Peyer's patch (tissue), 4 donors: ENCODE results near the gene REL. TPM values are rescaled to one million over a fixed set of nuclear protein-coding genes. Genes with fewer than 3 reads are reported as not detected.
"Not testable (repeated sequence)": the region's sequence is repeated elsewhere in the genome, so short reads cannot be mapped to it uniquely, and the experiment has no call there.

Experiments used
- DNase-seq, 3 donors: peaks; one replicate each; pipeline ENCODE4 v3.0.0-alpha.2; 2017 to 2019
- H3K27ac ChIP-seq, 4 donors: fragments of 200-600 bp; sonication (generic); one replicate each; pipeline ENCODE4 v1.5.1; 2016 to 2019
- H3K27me3 ChIP-seq, 2 donors: fragments of 200-600 bp; sonication (generic); one replicate each; pipeline ENCODE4 v1.5.1; 2019
- H3K36me3 ChIP-seq, 3 donors: fragments of 200-600 bp; sonication (generic); one replicate each; pipeline ENCODE4 v1.5.1; 2016 to 2019
- H3K4me1 ChIP-seq, 4 donors: fragments of 200-600 bp; sonication (generic); one replicate each; pipeline ENCODE4 v1.5.1; 2016 to 2019
- H3K4me3 ChIP-seq, 4 donors: fragments of 200-600 bp; sonication (generic); 1 replicate in 3 of 4; 2 replicates in 1 of 4; pipeline ENCODE4 v1.5.1; 2016 to 2019; ENCODE audit warnings: mild to moderate bottlenecking in 1 of 4
- H3K9me3 ChIP-seq, 4 donors: fragments of 200-600 bp; sonication (generic); one replicate each; pipeline ENCODE4 v1.5.1; 2016 to 2019; ENCODE audit warnings: mild to moderate bottlenecking in 1 of 4
- CTCF ChIP-seq, 6 experiments: fragments of 450-650 bp in 4 of 6; fragments of 200-600 bp in 2 of 6; sonication (generic) in 1 of 6; IDR thresholded peaks; one replicate each; pipeline ENCODE4 v1.5.1; 2017 to 2019; ENCODE audit warnings: antibody characterized with exemption in 6 of 6, mild to moderate bottlenecking in 3 of 6, moderate library complexity in 1 of 6
- POLR2A ChIP-seq, 2 donors: fragments of 450-650 bp; IDR thresholded peaks; one replicate each; pipeline ENCODE4 v1.5.1; 2017; ENCODE audit warnings: antibody characterized with exemption in 2 of 2, mild to moderate bottlenecking in 2 of 2, moderate library complexity in 2 of 2
- total RNA-seq, 4 donors: library from RNA; depleted of rRNA; stranded (reverse); fragments of >200 nt; gene quantifications; one replicate each; pipeline ENCODE4 v1.1.0, GENCODE V29; 2016

Gene REL
- total RNA-seq, 4 donors from 2014 or later = 11.7 to 79.2 (median 16.7) TPM

DNA sequence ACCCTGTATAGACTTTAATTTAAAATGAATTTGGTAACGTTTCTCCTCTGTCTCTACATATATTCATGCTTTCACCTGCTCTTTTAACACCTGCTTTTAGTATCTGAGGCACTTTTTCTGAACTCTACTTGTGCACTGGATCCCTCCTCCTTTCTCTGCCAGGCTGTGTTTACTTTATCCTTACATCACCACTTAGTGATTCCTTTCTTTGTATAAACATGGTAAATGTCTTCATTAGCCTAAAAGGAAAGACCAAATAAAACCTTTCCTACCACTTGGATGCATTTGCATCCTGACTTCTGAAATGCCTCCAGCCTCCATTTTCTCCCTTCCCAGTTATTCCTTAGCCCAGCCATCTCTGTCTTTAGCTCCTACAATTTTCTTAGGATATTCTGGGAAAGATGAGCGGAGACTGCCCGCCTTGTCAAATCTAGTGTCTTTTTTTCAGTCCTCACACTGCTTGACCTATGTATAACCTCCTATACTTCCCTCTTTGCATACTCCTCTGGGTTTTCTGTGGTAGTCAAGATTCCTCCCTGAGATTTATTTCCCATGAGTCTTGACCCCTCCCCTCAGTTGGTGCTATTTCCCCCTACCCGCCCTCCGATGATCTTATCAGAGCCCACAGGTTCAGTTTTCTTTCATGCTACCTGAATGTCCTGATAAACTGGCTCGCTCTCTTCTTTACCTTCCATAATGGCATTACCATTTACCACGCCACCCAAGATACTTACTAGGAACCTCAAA, 44.8 kb downstream of the REL start:
- Histone ChIP-seq H3K27ac (no peak overlapping the region), H3K36me3 (peaks cover 0 to 38% (median 7%) of the 10 kb centered on the region in 3 donors), H3K4me1 (no peaks in the 10 kb centered on the region), H3K4me3 (no peak overlapping the region), H3K27me3 (no peaks in the 10 kb centered on the region), H3K9me3 (no peaks in the 10 kb centered on the region)
- no peak for DNase-seq
- TF ChIP-seq CTCF (IDR thresholded peaks at IDR 0.05) (no peak), POLR2A (IDR thresholded peaks at IDR 0.05) (no peak)

DNA sequence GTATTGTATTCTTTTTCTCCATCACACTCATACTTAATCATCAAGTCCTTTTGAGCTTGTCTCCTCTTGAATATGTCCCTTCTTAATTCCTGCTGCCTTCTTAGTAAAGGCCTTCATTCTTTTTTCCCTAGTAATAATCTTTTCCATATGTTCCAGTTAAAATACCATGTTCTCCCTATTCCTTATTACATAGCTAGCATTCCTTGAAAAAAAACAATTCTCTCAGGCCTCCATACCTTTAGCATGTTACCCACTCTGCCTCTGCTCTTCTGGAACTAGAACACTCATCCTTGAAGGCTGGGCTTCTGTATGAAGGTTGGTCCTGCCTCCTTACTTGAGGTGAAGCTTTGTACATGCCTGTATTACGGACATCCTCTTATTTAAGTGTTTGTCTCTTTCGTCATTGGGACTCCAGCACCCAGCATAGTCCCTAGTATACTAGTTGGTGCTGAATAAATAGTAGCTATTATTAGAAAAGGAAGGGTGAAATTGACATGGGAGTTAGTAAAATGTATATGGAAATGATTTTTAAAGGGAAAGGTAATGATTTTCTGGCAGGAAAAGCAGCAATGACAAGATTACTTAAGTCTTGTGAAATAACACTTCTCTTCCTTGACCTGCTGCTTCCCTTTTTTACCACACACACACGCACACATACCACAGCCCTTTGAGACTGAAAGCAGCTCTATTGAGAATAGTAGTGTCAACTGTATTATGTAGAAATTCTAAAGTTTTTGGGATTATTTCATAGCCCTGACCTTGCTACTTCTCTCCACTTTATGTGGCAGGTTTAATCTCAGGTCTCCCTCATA, 45.6 kb downstream of the REL start:
- no peaks in the 10 kb centered on the region for H3K27me3 ChIP-seq
- H3K36me3 ChIP-seq = peaks cover 0 to 32% (median 3%) of the 10 kb centered on the region in 3 donors
- no peaks in the 10 kb centered on the region for H3K4me1 ChIP-seq
- H3K27ac ChIP-seq = no peak overlapping the region
- no peak for DNase-seq
- no peaks in the 10 kb centered on the region for H3K9me3 ChIP-seq
- no peak overlapping the region for H3K4me3 ChIP-seq
- no peak for TF ChIP-seq POLR2A (IDR thresholded peaks at IDR 0.05)
- no peak for TF ChIP-seq CTCF (IDR thresholded peaks at IDR 0.05)

- not testable (repeated sequence) for H3K4me3 ChIP-seq, DNase-seq, H3K9me3 ChIP-seq, H3K27me3 ChIP-seq, H3K27ac ChIP-seq, H3K4me1 ChIP-seq
- H3K36me3 ChIP-seq = peaks cover 0 to 10% (median 0%) of the 10 kb centered on the region in 3 donors
Measured at GRCh38 chr2:60932061-60932460, 50.7 kb downstream of the REL start.

DNA sequence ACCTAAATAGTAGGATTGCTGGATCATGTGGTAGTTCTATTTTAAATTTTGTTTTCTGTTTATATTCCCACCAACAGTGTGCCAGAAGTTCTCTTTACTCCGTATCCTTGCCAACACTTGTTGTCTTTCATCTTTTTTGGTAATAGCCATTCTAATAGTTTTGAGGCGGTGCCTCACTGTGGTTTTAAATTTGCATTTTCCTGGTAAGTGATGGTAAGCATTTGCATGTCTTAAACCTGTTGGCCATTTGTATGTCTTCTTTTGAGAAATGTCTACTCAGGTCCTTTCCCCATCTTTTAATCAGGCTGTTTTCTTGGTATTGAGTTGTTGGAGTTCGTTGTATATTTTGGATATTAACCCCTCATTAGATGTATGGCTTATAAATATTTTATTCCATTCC, 51.6 kb downstream of the REL start:
- peaks cover 0 to 9% (median 0%) of the 10 kb centered on the region in 3 donors for H3K36me3 ChIP-seq
- no peaks in the 10 kb centered on the region for H3K27me3 ChIP-seq
- no peaks in the 10 kb centered on the region for H3K9me3 ChIP-seq
- no peaks in the 10 kb centered on the region for H3K4me1 ChIP-seq
- H3K27ac ChIP-seq = no peak overlapping the region
- TF ChIP-seq POLR2A (IDR thresholded peaks at IDR 0.05) = no peak
- TF ChIP-seq CTCF (IDR thresholded peaks at IDR 0.05) = no peak
- no peak for DNase-seq
- H3K4me3 ChIP-seq = no peak overlapping the region

- DNase-seq = no peak
- no peak overlapping the region for H3K4me3 ChIP-seq
- H3K36me3 ChIP-seq = peaks cover 0 to 15% (median 0%) of the 10 kb centered on the region in 3 donors
- H3K27ac ChIP-seq = peak overlapping the region in 2 of 4 donors; percentile 14 to 25
- H3K27me3 ChIP-seq = no peaks in the 10 kb centered on the region
- no peaks in the 10 kb centered on the region for H3K9me3 ChIP-seq
- no peak for TF ChIP-seq POLR2A (IDR thresholded peaks at IDR 0.05)
- no peak for TF ChIP-seq CTCF (IDR thresholded peaks at IDR 0.05)
- no peaks in the 10 kb centered on the region for H3K4me1 ChIP-seq
Measured at GRCh38 chr2:60934165-60934722, 52.9 kb downstream of the REL start.

- Histone ChIP-seq H3K4me1 (no peaks in the 10 kb centered on the region), H3K27me3 (no peaks in the 10 kb centered on the region), H3K36me3 (peaks cover 0 to 15% (median 0%) of the 10 kb centered on the region in 3 donors), H3K27ac (no peak overlapping the region), H3K4me3 (no peak overlapping the region), H3K9me3 (no peaks in the 10 kb centered on the region)
- no peak for TF ChIP-seq POLR2A (IDR thresholded peaks at IDR 0.05)
- TF ChIP-seq CTCF (IDR thresholded peaks at IDR 0.05) = no peak
- DNase-seq = no peak
Measured at GRCh38 chr2:60936757-60937156, 55.4 kb downstream of the REL start.
